AG04450 (cell line): ENCODE data around the gene PYY. TPM values are rescaled to one million over a fixed set of nuclear protein-coding genes. Genes with fewer than 3 reads are reported as not detected.
A peak's percentile ranks its signal among the peaks of the same experiment; 100 is the strongest.

ENCODE experiments used
- CTCF ChIA-PET: fragments of 300-600, 350-600 bp; formaldehyde crosslinking; extraction: SDS; loops from one replicate; lab custom pipeline; 2022; ENCODE audit warnings: antibody characterized with exemption, inconsistent platforms; lab: Charles Lee
- POLR2A ChIA-PET: fragments of 350-600 bp; formaldehyde crosslinking; extraction: SDS; loops from one replicate; lab custom pipeline; 2021; ENCODE audit warnings: antibody characterized with exemption, inconsistent platforms; lab: Yijun Ruan, JAX
- DNase-seq: peaks from one replicate; pipeline ENCODE4 v3.0.0-alpha.2; 2011; ENCODE audit warnings: low read depth, low spot score
- H3K27ac ChIP-seq: one replicate; pipeline ENCODE4 v1.5.1; 2012; ENCODE audit warnings: low read depth, low read length, control low read depth
- H3K27me3 ChIP-seq: one replicate; pipeline ENCODE4 v1.6.0; 2012; ENCODE audit warnings: low read length; ENCODE audit not compliant: control insufficient read depth, insufficient read depth
- H3K4me3 ChIP-seq: 2 replicates; pipeline ENCODE4 v1.5.1; 2011; ENCODE audit warnings: mild to moderate bottlenecking, low read depth, low read length, control low read depth
- H3K9me3 ChIP-seq: 2 replicates; pipeline ENCODE4 v1.5.1; 2012; ENCODE audit warnings: low read length; ENCODE audit not compliant: control insufficient read depth, insufficient read depth
- polyA plus RNA-seq: library from polyadenylated mRNA; depleted of rRNA; stranded (reverse); fragments of >200 nt; gene quantifications from 2 replicates; pipeline ENCODE4 v1.2.3, GENCODE V29; 2011
- TF ChIP-seq, protein P1 (sequence below): IDR thresholded peaks from 2 replicates; pipeline ENCODE4 v1.5.1; 2011; ENCODE audit warnings: low read depth, low read length, control low read depth, inconsistent platforms

Gene PYY
- polyA plus RNA-seq, 1 experiment = not detected

DNA sequence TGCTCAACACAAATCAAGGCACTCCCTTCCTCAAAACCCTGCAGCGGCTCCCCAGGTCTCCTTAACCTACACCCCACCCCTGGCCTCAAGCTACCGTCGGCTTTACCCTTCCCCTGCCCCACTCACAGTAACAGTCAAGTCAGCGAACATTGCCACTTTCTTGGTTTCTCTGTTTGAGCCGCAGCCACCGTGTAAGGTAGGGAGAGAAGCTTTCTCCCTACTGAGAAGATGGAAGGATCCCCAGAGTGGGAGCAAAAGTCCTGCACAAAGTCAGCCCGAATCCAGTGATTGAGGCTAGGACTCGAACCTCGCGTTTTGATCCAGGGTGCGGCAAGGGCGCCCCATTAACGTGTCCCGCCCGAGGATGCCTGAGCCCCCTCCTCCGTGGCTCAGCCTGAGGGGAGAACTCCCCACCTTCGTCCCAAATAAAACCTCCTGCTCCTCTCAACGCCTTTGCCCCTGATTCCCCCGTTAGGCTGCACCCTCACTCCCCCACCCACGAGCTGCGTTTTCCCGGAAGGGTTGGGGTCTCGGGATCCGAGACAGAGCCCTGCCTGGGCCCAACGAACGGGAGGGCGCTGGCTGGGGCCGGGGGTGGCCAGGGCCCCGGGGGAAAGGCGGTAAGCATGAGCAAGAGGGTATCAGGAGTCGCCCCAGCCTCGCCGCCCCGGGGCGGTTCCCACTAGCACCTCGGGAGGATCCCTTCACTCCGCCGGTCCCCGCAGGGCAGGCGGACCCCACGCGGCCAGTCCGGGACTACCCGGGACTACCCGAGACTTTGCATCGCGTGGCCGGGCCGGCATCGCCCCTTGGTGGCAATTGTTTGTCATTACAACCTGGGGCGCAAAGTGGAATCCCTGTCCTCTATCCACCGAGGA, 40.8 kb upstream of the PYY start:
- POLR2A ChIA-PET = no interaction called here

DNA sequence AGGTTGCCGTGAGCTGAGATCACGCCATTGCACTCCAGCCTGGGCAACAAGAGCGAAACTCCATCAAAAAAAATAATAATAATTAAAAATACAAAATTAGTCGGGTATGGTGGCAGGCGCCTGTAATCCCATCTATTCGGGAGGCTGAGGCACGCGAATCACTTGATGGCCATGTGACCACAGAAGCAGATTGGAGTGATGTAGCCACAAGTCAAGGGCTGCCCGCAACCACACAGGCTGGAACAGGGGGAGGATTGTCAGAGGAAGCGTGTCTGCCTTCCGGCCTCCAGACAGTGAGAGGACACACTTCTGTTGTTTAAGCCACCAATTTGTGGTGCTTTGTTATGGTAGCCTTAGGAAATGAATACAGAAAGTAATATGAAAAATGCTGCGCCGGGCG, 38.9 kb upstream of the PYY start:
- TF ChIP-seq, protein P1, sequence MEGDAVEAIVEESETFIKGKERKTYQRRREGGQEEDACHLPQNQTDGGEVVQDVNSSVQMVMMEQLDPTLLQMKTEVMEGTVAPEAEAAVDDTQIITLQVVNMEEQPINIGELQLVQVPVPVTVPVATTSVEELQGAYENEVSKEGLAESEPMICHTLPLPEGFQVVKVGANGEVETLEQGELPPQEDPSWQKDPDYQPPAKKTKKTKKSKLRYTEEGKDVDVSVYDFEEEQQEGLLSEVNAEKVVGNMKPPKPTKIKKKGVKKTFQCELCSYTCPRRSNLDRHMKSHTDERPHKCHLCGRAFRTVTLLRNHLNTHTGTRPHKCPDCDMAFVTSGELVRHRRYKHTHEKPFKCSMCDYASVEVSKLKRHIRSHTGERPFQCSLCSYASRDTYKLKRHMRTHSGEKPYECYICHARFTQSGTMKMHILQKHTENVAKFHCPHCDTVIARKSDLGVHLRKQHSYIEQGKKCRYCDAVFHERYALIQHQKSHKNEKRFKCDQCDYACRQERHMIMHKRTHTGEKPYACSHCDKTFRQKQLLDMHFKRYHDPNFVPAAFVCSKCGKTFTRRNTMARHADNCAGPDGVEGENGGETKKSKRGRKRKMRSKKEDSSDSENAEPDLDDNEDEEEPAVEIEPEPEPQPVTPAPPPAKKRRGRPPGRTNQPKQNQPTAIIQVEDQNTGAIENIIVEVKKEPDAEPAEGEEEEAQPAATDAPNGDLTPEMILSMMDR = no peak
- DNase-seq = no peak
- H3K4me3 ChIP-seq = no peak overlapping the region
- no peaks in the 10 kb centered on the region for H3K9me3 ChIP-seq
- CTCF ChIA-PET = interaction anchor here (10.1 kb wide), 1 partner anchor 48 kb away, joined by 123 read pairs; the partner anchor contains the start of gene PPY
- peaks cover 18% of the 10 kb centered on the region for H3K27me3 ChIP-seq
- POLR2A ChIA-PET = no interaction called here
- no peak overlapping the region for H3K27ac ChIP-seq

More for the DNA sequence above, 40.8 kb upstream of the PYY start:
- CTCF ChIA-PET = interaction anchor here (0.6 to 10.1 kb wide), 10 partner anchors 8 to 189 kb away, joined by 3 to 123 read pairs (median 4); partner anchors contain the start of gene PPY
- TF ChIP-seq, protein P1 = peak; percentile 87
- Histone ChIP-seq H3K4me3 (peak overlapping the region; percentile 46), H3K27ac (no peak overlapping the region), H3K9me3 (no peaks in the 10 kb centered on the region), H3K27me3 (peaks cover 13% of the 10 kb centered on the region)
- no peak for DNase-seq

DNA sequence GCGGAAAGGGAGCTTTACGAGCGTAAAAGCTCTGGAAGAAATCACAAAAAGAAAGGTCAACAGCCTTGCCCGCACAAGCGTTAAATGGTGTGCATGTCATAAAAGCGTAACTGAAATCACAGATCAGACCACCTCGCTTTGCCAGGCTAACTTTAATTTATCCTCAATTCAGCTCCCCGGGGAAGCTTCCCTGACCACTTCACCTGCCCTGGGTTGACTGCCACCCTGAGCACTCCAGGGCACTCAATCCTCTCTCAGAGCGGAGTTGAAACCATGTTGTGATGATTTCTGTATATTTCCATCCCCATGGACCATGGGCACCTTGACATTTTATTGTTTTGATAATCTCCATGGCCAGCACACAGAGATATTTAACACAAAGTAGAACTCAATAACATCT, 34.6 kb upstream of the PYY start:
- TF ChIP-seq, protein P1 = no peak
- CTCF ChIA-PET = interaction anchor here (1.0 kb wide), 1 partner anchor 44 kb away, joined by 6 read pairs; no protein-coding TSS in a partner anchor

DNA sequence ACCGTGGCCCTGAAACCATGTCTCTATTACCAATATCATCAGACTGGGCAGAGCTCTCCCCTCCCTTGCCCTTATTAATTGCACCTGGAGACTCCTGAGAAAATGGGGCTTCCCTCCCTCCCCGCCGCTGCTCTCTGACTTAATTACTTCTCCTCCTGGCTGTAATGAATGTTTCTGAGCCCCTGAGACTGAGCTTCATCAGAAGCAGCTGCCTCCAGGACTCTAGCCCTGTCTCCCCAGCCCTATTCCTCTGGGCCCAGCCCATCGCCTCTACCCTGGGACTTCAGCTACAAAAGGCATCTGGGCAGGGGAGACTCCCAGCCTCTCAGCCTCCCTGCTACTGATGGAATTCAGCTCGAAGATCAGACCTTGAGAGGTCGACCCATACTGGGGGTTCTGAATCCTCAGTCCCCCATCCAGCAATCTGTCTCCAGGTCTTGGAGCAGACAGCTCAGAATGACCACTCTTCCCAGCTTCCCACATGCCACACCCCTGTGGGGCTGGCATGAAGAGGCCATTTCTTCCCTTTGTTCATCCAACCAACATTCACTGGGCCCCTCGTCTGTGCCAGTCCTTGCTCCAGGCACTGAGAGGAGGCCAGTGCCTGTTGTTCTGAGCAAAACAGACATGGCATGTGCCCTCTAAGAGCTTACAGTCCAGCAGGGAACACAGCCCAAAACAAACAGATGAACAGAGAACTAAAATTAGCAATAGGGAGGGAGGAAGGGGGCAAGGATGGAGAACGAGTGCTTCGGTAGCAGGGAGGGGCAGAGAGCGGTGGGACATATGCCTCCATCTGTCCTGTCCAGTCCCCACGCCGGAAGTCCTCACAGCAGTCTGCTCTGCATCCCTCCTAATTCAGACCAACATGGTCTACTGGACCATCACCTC, 33.6 kb upstream of the PYY start:
- DNase-seq = no peak
- peaks cover 36% of the 10 kb centered on the region for H3K27me3 ChIP-seq
- POLR2A ChIA-PET = no interaction called here

More for the DNA sequence above, 34.6 kb upstream of the PYY start:
- DNase-seq = no peak
- Histone ChIP-seq H3K4me3 (no peak overlapping the region), H3K27me3 (peaks cover 26% of the 10 kb centered on the region), H3K9me3 (no peaks in the 10 kb centered on the region; the same call in 1 of the 2 replicates), H3K27ac (no peak overlapping the region)
- POLR2A ChIA-PET = no interaction called here

More for the DNA sequence above, 33.6 kb upstream of the PYY start:
- CTCF ChIA-PET = interaction anchor here (0.6 to 2.0 kb wide), 3 partner anchors 9 to 45 kb away, joined by 3 to 6 read pairs (median 3); partner anchors contain the start of gene PPY
- H3K9me3 ChIP-seq = no peaks in the 10 kb centered on the region; the same call in 1 of the 2 replicates
- H3K4me3 ChIP-seq = no peak overlapping the region
- TF ChIP-seq, protein P1 = no peak
- no peak overlapping the region for H3K27ac ChIP-seq
